Measurements from ENCODE around the gene APOA4.

APOA4 gene

DNA sequence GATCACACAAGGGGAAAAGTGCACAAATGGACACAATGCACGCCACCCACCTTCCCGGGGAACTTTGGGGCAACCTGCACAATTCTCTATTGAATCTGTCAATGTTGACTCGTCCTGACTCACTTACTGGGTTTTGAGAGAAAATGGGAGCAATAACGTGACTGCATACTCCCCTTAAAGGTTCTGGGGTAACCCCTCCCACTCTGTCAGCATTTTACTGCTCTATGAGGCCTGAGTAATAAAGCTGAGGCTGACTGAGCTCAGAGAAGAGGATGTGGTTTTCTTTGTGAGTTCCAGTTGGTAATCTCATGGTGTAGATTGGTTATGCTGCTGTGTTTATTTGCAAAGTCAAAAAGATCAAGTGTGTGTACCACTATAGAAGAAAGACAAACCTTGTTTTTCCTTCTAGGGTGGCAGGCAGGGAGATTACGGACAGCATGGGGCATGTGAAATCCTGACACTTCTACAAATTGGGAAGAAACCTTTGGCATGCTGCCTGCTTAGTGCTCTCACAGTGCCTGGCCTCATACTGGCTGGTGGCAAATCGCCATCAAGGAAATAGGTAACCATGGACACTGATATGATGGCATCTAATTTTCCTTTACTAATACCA, 30.5 kb upstream of the APOA4 start (continued):
- TF ChIP-seq PRDM2 (tag by site-specific recombination; IDR thresholded peaks at IDR 0.05; ENCODE audit: borderline replicate concordance) (no peak), BCL11B (tag by site-specific recombination; IDR thresholded peaks at IDR 0.05; ENCODE audit: low read depth) (no peak), ZNF23 (tag by site-specific recombination; IDR thresholded peaks at IDR 0.05; ENCODE audit: borderline replicate concordance) (no peak), ZNF624 (tag by site-specific recombination; IDR thresholded peaks at IDR 0.05) (no peak), ZNF747 (tag by site-specific recombination; IDR thresholded peaks at IDR 0.05) (no peak), ZNF140 (tag by site-specific recombination; IDR thresholded peaks at IDR 0.05) (no peak), ZNF426 (tag by site-specific recombination; IDR thresholded peaks at IDR 0.05) (no peak), ZNF214 (tag by site-specific recombination; IDR thresholded peaks at IDR 0.05; ENCODE audit: borderline replicate concordance) (no peak), ZBTB10 (tag by site-specific recombination; IDR thresholded peaks at IDR 0.05) (no peak), ZNF416 (tag by site-specific recombination; IDR thresholded peaks at IDR 0.05) (no peak), HOXC10 (CRISPR knock-in tag; IDR thresholded peaks at IDR 0.05) (no peak), ZNF571 (tag by site-specific recombination; IDR thresholded peaks at IDR 0.05) (no peak), ZNF654 (tag by site-specific recombination; IDR thresholded peaks at IDR 0.05; ENCODE audit: low read depth) (no peak), ZNF785 (tag by site-specific recombination; IDR thresholded peaks at IDR 0.05) (no peak), KLF8 (tag by site-specific recombination; IDR thresholded peaks at IDR 0.05) (no peak), ZBTB6 (tag by site-specific recombination; IDR thresholded peaks at IDR 0.05) (no peak; the same call in 1 of the 2 replicates), SP2 (tag by site-specific recombination; IDR thresholded peaks at IDR 0.05) (no peak), ZNF549 (tag by site-specific recombination; IDR thresholded peaks at IDR 0.05) (peak; percentile 88), GLIS2 (tag by site-specific recombination; IDR thresholded peaks at IDR 0.05) (no peak), ZNF24 (tag by site-specific recombination; IDR thresholded peaks at IDR 0.05) (peak; percentile 81; the same call in 1 of the 2 replicates), RBAK (tag by site-specific recombination; IDR thresholded peaks at IDR 0.05) (no peak), YY1 (tag by site-specific recombination; IDR thresholded peaks at IDR 0.05) (no peak), ZNF169 (tag by site-specific recombination; IDR thresholded peaks at IDR 0.05) (no peak), ZIC2 (tag by site-specific recombination; IDR thresholded peaks at IDR 0.05) (peak; percentile 98), SP3 (tag by site-specific recombination; IDR thresholded peaks at IDR 0.05) (no peak), ZSCAN23 (tag by site-specific recombination; IDR thresholded peaks at IDR 0.05) (no peak), ZFP37 (tag by site-specific recombination; IDR thresholded peaks at IDR 0.05) (no peak)
- TF ChIP-seq, protein P1, sequence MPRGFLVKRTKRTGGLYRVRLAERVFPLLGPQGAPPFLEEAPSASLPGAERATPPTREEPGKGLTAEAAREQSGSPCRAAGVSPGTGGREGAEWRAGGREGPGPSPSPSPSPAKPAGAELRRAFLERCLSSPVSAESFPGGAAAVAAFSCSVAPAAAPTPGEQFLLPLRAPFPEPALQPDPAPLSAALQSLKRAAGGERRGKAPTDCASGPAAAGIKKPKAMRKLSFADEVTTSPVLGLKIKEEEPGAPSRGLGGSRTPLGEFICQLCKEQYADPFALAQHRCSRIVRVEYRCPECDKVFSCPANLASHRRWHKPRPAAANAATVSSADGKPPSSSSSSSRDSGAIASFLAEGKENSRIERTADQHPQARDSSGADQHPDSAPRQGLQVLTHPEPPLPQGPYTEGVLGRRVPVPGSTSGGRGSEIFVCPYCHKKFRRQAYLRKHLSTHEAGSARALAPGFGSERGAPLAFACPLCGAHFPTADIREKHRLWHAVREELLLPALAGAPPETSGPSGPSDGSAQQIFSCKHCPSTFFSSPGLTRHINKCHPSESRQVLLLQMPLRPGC (tag by site-specific recombination; IDR thresholded peaks at IDR 0.05), result peak; percentile 88
- TF ChIP-seq, protein P2, sequence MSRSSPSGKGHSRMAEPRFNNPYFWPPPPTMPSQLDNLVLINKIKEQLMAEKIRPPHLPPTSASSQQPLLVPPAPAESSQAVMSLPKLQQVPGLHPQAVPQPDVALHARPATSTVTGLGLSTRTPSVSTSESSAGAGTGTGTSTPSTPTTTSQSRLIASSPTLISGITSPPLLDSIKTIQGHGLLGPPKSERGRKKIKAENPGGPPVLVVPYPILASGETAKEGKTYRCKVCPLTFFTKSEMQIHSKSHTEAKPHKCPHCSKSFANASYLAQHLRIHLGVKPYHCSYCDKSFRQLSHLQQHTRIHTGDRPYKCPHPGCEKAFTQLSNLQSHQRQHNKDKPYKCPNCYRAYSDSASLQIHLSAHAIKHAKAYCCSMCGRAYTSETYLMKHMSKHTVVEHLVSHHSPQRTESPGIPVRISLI (tag by site-specific recombination; IDR thresholded peaks at IDR 0.05), result no peak
